HG03575 (cell line): Measurements from ENCODE around the gene USP37.
"Not testable (repeated sequence)": the region's sequence is repeated elsewhere in the genome, so short reads cannot be mapped to it uniquely, and the experiment has no call there.

ENCODE experiments used
- ATAC-seq: cut with Tn5 transposase; IDR thresholded peaks from one replicate; pipeline ENCODE4 v1.9.1; 2021; ENCODE audit not compliant: unreplicated experiment, insufficient number of reproducible peaks, low FRiP score; ENCODE audit errors: extremely low read depth

The USP37 gene

GRCh38 chr2:218557941-218558340, 10.2 kb downstream of the USP37 start:
- ATAC-seq: no peak

DNA sequence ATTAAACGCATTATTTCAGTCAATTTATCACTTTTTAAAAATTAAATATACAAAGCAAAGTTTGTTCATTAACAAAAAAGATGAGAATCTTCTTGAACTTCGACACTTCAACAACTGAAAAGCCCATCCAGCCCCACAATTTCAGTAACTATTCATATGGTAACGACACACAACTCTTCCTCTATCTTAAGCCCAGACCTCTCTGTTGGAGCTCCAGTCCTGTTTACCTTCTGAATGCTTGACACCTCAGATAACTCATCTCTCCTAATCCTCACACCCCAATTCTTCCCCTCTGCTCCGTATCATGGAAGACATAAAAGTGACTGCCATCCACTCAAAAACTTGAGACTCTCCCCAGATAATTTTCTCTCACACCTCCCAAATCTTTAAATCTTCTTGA, 12.6 kb downstream of the USP37 start:
- ATAC-seq: no peak

DNA sequence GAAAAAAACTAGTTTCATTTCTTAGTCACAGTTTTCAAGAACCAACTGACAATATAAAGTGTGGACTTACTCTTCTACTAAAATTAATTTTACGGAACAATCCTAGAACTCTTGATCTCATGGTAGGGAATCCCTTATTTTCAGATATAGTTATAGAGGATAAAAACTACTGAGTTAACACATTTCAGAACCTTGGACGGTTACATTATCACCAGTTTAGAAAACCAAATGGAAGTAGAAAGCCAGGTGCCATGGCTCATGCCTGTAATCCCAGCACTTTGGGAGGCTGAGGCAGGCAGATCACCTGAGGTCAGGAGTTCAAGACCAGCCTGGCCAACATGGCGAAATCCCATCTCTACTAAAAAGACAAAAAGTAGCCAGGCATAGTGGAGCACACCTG, 13.9 kb downstream of the USP37 start:
- ATAC-seq: not testable (repeated sequence)

- ATAC-seq: no peak
Observed at GRCh38 chr2:218547978-218548377, 20.2 kb downstream of the USP37 start.

- no peak for ATAC-seq
Observed at GRCh38 chr2:218547511-218547910, 20.6 kb downstream of the USP37 start.

GRCh38 chr2:218546012-218546411, 22.1 kb downstream of the USP37 start:
- ATAC-seq: no peak

GRCh38 chr2:218540015-218540414, 28.1 kb downstream of the USP37 start:
- no peak for ATAC-seq

- no peak for ATAC-seq
Observed at GRCh38 chr2:218536804-218537494, 31.2 kb downstream of the USP37 start.

- ATAC-seq: no peak
Observed at GRCh38 chr2:218529990-218530389, 38.2 kb downstream of the USP37 start.

GRCh38 chr2:218528409-218528808, 39.7 kb downstream of the USP37 start:
- ATAC-seq: not testable (repeated sequence)

DNA sequence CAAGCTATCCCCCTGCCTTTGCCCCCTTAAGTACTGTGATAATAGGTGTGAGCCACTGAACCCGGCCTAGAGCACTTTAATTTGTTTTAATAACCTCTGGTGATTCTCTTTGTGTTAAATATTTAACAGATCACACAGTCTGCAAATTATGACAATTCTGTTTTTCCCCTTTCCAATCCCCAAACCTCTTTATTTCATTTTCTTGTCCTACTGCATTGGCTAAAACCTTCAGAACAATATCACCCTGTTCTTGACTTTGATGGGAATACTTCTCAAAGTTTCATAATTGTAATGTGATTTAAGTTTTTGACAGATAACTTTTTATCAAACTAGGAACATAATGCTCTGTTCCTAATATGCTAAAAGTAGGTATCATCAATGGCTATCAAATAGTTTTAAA, 44.5 kb downstream of the USP37 start:
- ATAC-seq: no peak

DNA sequence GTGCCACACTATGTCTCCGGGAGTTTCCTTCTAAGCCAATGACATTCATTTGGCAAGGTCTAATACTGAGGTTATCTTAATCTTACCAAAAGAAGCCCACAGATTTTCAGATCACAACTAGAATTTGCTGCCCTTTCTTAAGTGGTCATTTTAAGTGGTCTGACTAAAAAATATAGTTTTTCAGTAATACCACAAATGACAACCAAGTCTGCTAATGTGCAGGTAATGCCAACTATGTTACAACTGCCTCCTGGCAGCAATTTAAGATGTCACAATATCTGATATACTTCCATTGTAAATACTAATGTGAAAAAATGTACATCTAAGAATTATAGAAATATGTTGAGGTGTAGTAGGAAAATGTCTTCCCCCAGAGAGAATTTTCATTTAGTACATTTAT, 49.3 kb downstream of the USP37 start:
- ATAC-seq: no peak

GRCh38 chr2:218517434-218518206, 50.5 kb downstream of the USP37 start:
- no peak for ATAC-seq

DNA sequence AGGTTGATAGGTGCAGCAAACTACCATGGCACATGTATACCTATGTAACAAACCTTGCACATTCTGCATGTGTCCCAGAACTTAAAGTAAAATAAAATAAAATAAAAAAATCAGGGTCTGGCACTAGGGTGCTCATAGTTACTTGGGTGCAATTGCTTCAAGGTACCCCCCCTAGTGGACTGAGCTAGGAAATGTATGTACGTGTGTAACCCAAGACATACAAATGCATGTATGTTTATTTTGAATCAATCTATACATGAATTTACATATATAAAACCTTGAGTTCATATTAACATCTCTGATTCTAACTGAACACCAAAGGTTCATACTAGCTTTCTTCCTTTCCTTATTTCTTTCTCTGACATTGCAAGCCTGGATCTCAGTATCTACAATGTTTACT, 51.5 kb downstream of the USP37 start:
- no peak for ATAC-seq

DNA sequence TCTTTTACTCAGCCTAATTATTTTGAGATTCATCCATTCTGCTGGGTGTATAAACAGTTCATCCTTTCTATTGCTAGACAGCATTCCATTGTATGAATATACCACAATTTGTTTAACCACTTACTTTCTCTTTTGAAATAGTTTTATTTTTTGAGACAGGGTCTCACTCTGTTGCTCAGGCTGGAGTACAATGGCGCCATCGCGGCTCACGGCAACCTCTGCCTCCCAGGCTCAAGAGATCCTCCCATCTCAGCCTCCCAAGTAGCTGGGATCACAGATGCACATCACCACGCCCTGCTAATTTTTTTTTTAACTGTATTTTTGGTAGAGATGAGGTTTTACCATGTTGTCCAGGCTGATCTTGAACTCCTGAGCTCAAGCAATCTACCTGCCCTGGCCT, 54.5 kb downstream of the USP37 start:
- no peak for ATAC-seq

- no peak for ATAC-seq
Observed at GRCh38 chr2:218508299-218508698, 59.9 kb downstream of the USP37 start.

- ATAC-seq: no peak
Observed at GRCh38 chr2:218505754-218506371, 62.3 kb downstream of the USP37 start.

- ATAC-seq: no peak
Observed at GRCh38 chr2:218501665-218502064, 66.5 kb downstream of the USP37 start.

DNA sequence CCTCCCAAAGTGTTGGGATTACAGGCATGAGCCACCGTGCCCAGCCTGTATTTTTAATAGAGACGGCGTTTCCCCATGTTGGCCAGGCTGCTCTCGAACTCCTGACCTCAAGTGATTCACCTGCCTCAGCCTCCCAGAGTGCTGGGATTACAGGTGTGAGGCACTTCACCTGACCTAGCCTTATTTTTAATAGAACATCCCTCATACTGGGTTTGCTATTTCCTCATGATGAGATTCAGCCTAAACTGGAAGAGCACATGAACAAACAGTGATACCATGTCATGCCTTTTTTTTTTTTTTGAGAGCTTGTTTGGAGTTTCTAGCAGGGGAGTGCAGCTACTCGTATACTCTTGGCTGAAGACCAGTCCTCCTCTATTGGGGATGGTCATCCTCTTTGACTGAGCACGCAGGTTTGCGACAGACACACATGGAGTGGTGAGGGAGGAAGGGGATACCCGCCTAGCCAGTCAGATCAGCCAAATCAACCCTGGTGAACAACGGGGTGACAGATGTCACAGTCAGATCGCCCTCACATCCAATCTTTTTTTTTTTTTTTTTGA, 67.6 kb downstream of the USP37 start:
- ATAC-seq: no peak
